SK-N-MC (cell line): ENCODE data around the gene UTP4.

ENCODE experiments used
- EZH2 ChIP-seq: fragments of 200-600 bp; sonication (generic); IDR thresholded peaks from one replicate; pipeline ENCODE4 v1.6.1; 2017; ENCODE audit warnings: antibody characterized with exemption
- FOXP2 ChIP-seq: optimal IDR thresholded peaks from 2 replicates; pipeline ENCODE3; 2011; ENCODE audit warnings: mild to moderate bottlenecking, moderate library complexity; ENCODE audit not compliant: insufficient read depth; ENCODE audit errors: extremely low read length, control extremely low read depth
- POLR2AphosphoS5 ChIP-seq: IDR thresholded peaks from 2 replicates; pipeline ENCODE4 v1.6.1; 2012; ENCODE audit warnings: mild to moderate bottlenecking, low read depth, low read length, borderline replicate concordance

DNA sequence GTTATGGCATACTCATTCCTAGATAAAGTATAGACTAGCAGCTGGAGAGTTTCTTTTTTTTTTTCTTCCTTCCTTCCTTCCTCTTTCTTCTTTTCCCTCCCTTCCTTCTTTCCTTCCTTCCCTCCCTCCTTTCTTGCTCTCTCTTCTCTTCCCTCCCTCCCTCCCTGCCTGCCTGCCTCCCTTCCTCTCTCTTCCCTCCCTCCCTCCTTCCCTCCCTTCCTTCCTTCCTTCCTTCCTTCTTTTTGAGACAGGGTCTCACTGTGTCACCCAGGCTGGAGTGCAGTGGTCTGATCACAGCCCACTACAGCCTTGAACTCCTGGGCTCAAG, 47.5 kb downstream of the UTP4 start:
- TF ChIP-seq POLR2AphosphoS5 = no peak
- no peak for TF ChIP-seq FOXP2
- no peak for TF ChIP-seq EZH2
